ES-I3 (cell line): ENCODE results near the gene ADD2.

Source experiments
- H3K36me3 ChIP-seq: 2 replicates; pipeline ENCODE4 v1.6.1; 2013; ENCODE audit warnings: mild to moderate bottlenecking, low read length, control low read depth, moderate library complexity; ENCODE audit not compliant: insufficient read depth
- H3K4me1 ChIP-seq: 2 replicates; pipeline ENCODE4 v1.6.1; 2013; ENCODE audit warnings: mild to moderate bottlenecking, control low read depth, low read length; ENCODE audit not compliant: insufficient read depth
- H3K9ac ChIP-seq: 2 replicates; pipeline ENCODE4 v1.6.1; 2013; ENCODE audit warnings: low read depth, mild to moderate bottlenecking, low read length, moderate library complexity
- H3K9me3 ChIP-seq: 2 replicates; pipeline ENCODE4 v1.6.1; 2013; ENCODE audit warnings: mild to moderate bottlenecking, low read length, moderate library complexity; ENCODE audit not compliant: control insufficient read depth, insufficient read depth

Gene ADD2

GRCh38 chr2:70702711-70703395 is 65.1 kb downstream of the ADD2 start:
- Histone ChIP-seq H3K4me1 (no peaks in the 10 kb centered on the region), H3K36me3 (no peaks in the 10 kb centered on the region), H3K9ac (no peak overlapping the region), H3K9me3 (no peaks in the 10 kb centered on the region)

GRCh38 chr2:70698847-70699246 is 69.2 kb downstream of the ADD2 start:
- Histone ChIP-seq H3K4me1 (no peaks in the 10 kb centered on the region), H3K9ac (no peak overlapping the region), H3K36me3 (peaks cover 5% of the 10 kb centered on the region; the same call in 1 of the 2 replicates), H3K9me3 (no peaks in the 10 kb centered on the region)

GRCh38 chr2:70697603-70698383 is 70.2 kb downstream of the ADD2 start:
- H3K4me1 ChIP-seq = no peaks in the 10 kb centered on the region
- peaks cover 10% of the 10 kb centered on the region for H3K36me3 ChIP-seq
- no peaks in the 10 kb centered on the region for H3K9me3 ChIP-seq
- H3K9ac ChIP-seq = no peak overlapping the region

- Histone ChIP-seq H3K36me3 (peaks cover 10% of the 10 kb centered on the region), H3K9me3 (no peaks in the 10 kb centered on the region), H3K4me1 (no peaks in the 10 kb centered on the region), H3K9ac (no peak overlapping the region)
Measured at GRCh38 chr2:70696142-70696541, 71.9 kb downstream of the ADD2 start.

GRCh38 chr2:70692256-70692655 is 75.7 kb downstream of the ADD2 start:
- no peaks in the 10 kb centered on the region for H3K9me3 ChIP-seq
- H3K36me3 ChIP-seq = peaks cover 14% of the 10 kb centered on the region
- no peak overlapping the region for H3K9ac ChIP-seq
- H3K4me1 ChIP-seq = peaks cover 1% of the 10 kb centered on the region; the same call in 1 of the 2 replicates

GRCh38 chr2:70691497-70692140 is 76.4 kb downstream of the ADD2 start:
- Histone ChIP-seq H3K9me3 (no peaks in the 10 kb centered on the region), H3K4me1 (peaks cover 7% of the 10 kb centered on the region; the same call in 1 of the 2 replicates), H3K36me3 (peaks cover 17% of the 10 kb centered on the region), H3K9ac (no peak overlapping the region)

- no peaks in the 10 kb centered on the region for H3K9me3 ChIP-seq
- peaks cover 23% of the 10 kb centered on the region for H3K36me3 ChIP-seq
- H3K4me1 ChIP-seq = peaks cover 9% of the 10 kb centered on the region; the same call in 1 of the 2 replicates
- no peak overlapping the region for H3K9ac ChIP-seq
Measured at GRCh38 chr2:70690846-70691245, 77.2 kb downstream of the ADD2 start.

- H3K9me3 ChIP-seq = no peaks in the 10 kb centered on the region
- H3K36me3 ChIP-seq = peaks cover 27% of the 10 kb centered on the region
- H3K4me1 ChIP-seq = peaks cover 9% of the 10 kb centered on the region; the same call in 1 of the 2 replicates
- no peak overlapping the region for H3K9ac ChIP-seq
Measured at GRCh38 chr2:70688427-70688826, 79.6 kb downstream of the ADD2 start.

GRCh38 chr2:70687461-70687795 is 80.6 kb downstream of the ADD2 start:
- H3K9ac ChIP-seq = no peak overlapping the region
- no peaks in the 10 kb centered on the region for H3K9me3 ChIP-seq
- H3K4me1 ChIP-seq = peaks cover 9% of the 10 kb centered on the region; the same call in 1 of the 2 replicates
- peaks cover 22% of the 10 kb centered on the region for H3K36me3 ChIP-seq

GRCh38 chr2:70686577-70687460 is 81.2 kb downstream of the ADD2 start:
- H3K36me3 ChIP-seq = peaks cover 22% of the 10 kb centered on the region

GRCh38 chr2:70685771-70686171 is 82.2 kb downstream of the ADD2 start:
- Histone ChIP-seq H3K9ac (no peak overlapping the region), H3K36me3 (peaks cover 22% of the 10 kb centered on the region), H3K9me3 (no peaks in the 10 kb centered on the region), H3K4me1 (peaks cover 9% of the 10 kb centered on the region; the same call in 1 of the 2 replicates)

More at GRCh38 chr2:70686577-70687460, 81.2 kb downstream of the ADD2 start:
- Histone ChIP-seq H3K4me1 (peaks cover 9% of the 10 kb centered on the region; the same call in 1 of the 2 replicates), H3K9ac (no peak overlapping the region), H3K9me3 (no peaks in the 10 kb centered on the region)

- no peak overlapping the region for H3K9ac ChIP-seq
- H3K9me3 ChIP-seq = no peaks in the 10 kb centered on the region
- peaks cover 9% of the 10 kb centered on the region; the same call in 1 of the 2 replicates for H3K4me1 ChIP-seq
- peaks cover 22% of the 10 kb centered on the region for H3K36me3 ChIP-seq
Measured at GRCh38 chr2:70684846-70685622, 83.0 kb downstream of the ADD2 start.

GRCh38 chr2:70683455-70683854 is 84.5 kb downstream of the ADD2 start:
- H3K4me1 ChIP-seq = peaks cover 9% of the 10 kb centered on the region; the same call in 1 of the 2 replicates
- H3K36me3 ChIP-seq = peaks cover 24% of the 10 kb centered on the region
- no peak overlapping the region for H3K9ac ChIP-seq

More at GRCh38 chr2:70683455-70683854, 84.5 kb downstream of the ADD2 start:
- H3K9me3 ChIP-seq = no peaks in the 10 kb centered on the region
